OCI-LY3 (cell line): ENCODE results near the gene SPIN3.

Source experiments
- EZH2phosphoT487 ChIP-seq: fragments of 200-600 bp; shearing (Covaris generic); IDR thresholded peaks from 2 replicates; pipeline ENCODE4 v1.6.1; 2018; ENCODE audit warnings: antibody characterized with exemption, mixed run types, low read depth
- TF ChIP-seq, protein P1 (sequence below): fragments of 200-600, 300-600 bp; sonication (generic); IDR thresholded peaks from 2 replicates; pipeline ENCODE4 v1.5.1; 2014; ENCODE audit warnings: antibody characterized with exemption, low read length, low read depth

DNA sequence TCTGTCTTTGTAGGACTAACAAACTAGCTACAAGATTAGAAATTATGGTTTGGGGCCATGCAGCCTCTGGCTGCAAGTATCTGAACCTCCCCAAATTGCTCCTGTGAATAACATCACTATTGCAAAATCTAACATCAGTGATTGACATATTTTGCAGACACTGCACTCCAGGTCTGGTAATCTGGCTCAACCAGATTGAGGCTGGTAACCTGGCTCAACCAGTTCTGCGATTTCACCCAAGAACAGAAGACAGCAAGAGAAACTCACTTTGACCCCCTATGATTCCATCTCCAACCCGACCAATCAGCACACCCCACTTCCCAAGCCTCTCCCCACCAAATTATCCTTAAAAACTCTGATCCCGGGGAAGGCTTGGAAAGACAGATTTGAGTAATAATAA lies 20.9 kb downstream of the SPIN3 start:
- TF ChIP-seq, protein P1, sequence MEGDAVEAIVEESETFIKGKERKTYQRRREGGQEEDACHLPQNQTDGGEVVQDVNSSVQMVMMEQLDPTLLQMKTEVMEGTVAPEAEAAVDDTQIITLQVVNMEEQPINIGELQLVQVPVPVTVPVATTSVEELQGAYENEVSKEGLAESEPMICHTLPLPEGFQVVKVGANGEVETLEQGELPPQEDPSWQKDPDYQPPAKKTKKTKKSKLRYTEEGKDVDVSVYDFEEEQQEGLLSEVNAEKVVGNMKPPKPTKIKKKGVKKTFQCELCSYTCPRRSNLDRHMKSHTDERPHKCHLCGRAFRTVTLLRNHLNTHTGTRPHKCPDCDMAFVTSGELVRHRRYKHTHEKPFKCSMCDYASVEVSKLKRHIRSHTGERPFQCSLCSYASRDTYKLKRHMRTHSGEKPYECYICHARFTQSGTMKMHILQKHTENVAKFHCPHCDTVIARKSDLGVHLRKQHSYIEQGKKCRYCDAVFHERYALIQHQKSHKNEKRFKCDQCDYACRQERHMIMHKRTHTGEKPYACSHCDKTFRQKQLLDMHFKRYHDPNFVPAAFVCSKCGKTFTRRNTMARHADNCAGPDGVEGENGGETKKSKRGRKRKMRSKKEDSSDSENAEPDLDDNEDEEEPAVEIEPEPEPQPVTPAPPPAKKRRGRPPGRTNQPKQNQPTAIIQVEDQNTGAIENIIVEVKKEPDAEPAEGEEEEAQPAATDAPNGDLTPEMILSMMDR, result no peak
- no peak for TF ChIP-seq EZH2phosphoT487
